ENCODE measurements around the gene ARSG.
"Not testable (repeated sequence)": the region's sequence is repeated elsewhere in the genome, so short reads cannot be mapped to it uniquely, and the experiment has no call there.

The ARSG gene

DNA sequence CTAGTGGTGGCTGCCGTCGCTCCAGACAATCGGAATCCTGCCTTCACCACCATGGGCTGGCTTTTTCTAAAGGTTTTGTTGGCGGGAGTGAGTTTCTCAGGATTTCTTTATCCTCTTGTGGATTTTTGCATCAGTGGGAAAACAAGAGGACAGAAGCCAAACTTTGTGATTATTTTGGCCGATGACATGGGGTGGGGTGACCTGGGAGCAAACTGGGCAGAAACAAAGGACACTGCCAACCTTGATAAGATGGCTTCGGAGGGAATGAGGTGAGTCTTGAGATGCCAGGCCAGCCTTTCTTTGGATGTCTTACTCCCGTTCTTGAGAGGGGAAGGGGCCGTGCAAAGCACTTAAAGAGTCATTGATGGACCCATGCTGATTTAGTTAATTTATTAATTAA lies 16.1 kb downstream of the ARSG start:
- TF ChIP-seq, protein P1, sequence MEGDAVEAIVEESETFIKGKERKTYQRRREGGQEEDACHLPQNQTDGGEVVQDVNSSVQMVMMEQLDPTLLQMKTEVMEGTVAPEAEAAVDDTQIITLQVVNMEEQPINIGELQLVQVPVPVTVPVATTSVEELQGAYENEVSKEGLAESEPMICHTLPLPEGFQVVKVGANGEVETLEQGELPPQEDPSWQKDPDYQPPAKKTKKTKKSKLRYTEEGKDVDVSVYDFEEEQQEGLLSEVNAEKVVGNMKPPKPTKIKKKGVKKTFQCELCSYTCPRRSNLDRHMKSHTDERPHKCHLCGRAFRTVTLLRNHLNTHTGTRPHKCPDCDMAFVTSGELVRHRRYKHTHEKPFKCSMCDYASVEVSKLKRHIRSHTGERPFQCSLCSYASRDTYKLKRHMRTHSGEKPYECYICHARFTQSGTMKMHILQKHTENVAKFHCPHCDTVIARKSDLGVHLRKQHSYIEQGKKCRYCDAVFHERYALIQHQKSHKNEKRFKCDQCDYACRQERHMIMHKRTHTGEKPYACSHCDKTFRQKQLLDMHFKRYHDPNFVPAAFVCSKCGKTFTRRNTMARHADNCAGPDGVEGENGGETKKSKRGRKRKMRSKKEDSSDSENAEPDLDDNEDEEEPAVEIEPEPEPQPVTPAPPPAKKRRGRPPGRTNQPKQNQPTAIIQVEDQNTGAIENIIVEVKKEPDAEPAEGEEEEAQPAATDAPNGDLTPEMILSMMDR (IDR thresholded peaks at IDR 0.05; ENCODE audit: low read depth, low read length, missing control alignments), result no peak
- DNase-seq (ENCODE audit: low read depth), result no peak
- no peak overlapping the region for H3K4me3 ChIP-seq (ENCODE audit: low read depth, low read length)

DNA sequence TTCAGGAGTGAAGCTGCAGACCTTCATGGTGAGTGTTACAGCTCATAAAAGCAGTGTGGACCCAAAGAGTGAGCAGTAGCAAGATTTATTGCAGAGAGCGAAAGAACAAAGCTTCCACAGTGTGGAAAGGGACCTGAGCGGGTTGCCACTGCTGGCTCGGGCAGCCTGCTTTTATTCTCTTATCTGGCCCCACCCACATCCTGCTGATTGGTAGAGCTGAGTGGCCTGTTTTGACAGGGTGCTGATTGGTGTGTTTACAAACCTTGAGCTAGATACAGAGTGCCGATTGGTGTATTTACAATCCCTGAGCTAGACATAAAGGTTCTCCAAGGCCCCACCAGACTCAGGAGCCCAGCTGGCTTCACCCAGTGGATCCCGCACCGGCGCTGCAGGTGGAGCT lies 17.2 kb downstream of the ARSG start:
- H3K4me3 ChIP-seq (ENCODE audit: low read depth, low read length), result not testable (repeated sequence)

DNA sequence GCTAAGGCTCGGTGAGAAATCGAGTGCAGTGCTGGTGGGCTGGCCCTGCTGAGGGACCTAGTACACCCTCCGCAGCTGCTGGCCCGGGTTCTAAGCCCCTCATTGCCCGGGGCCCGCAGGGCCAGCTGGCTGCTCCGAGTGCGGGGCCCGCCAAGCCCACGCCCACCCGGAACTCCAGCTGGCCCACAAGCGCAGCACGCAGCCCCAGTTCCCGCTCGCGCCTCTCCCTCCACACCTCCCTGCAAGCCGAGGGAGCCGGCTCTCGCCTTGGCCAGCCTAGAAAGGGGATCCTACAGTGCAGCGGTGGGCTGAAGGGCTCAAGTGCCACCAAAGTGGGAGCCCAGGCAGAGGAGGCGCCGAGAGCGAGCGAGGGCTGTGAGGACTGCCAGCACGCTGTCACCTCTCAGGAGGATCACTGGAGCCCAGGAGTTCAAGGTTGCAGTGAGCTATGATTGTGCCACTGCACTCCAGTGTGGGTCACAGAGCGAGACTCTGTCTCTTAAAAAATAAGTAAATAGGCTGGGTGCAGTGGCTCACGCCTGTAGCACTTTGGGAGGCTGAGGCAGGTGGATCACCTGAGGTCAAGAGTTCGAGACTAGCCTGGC lies 17.9 kb downstream of the ARSG start:
- not testable (repeated sequence) for DNase-seq (ENCODE audit: low read depth); H3K4me3 ChIP-seq (ENCODE audit: low read depth, low read length)

More for the DNA sequence above, 17.2 kb downstream of the ARSG start:
- DNase-seq (ENCODE audit: low read depth), result not testable (repeated sequence)

DNA sequence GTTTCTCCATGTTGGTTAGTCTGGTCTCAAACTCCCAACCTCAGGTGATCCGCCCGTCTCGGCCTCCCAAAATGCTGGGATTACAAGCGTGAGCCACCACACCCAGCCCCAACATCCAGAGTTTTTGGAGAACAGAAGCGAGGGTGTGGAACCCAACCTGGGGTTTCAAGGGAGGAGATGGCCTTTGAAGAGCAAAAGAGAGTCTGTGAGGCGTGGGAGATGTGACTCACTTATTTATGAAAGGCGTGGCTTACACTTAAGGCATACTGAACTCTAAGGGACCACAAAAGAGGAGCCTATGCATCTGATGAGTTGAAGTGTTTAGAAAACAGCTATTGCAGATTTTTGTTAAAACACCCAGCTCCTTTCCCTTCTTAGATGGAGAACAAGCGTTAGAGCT lies 18.9 kb downstream of the ARSG start:
- TF ChIP-seq, protein P1 (IDR thresholded peaks at IDR 0.05; ENCODE audit: low read depth, low read length, missing control alignments), result no peak
- H3K4me3 ChIP-seq (ENCODE audit: low read depth, low read length), result no peak overlapping the region
- DNase-seq (ENCODE audit: low read depth), result no peak

DNA sequence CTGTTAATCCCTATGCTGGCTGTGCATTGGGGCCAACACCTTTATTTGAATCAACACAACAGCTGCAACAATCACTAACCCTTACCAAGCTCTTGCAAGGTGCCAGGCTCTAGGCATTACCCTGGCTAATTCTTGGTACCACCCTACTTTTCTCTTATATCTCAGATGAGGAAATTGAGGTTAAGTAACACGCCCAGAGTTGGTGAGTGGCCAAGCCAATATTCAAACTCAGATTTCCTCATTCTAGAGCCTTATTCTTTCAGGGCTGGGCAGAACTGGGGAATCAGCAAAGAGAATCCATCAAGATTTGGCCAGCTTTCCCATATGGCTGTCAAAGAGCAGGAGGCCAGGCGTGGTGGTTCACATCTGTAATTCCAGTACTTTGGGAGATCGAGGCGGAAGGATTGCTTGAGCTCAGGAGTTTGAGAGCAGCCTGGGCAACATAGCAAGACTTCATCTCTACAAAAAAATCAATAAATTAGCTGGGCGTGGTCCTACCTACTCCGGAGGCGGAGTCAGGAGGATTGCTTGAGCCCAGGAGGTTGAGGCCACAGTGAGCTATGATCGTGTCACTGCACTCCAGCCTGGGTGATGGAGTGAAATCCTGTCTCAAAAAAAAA lies 23.7 kb downstream of the ARSG start:
- no peak overlapping the region for H3K4me3 ChIP-seq (ENCODE audit: low read depth, low read length)
- no peak for DNase-seq (ENCODE audit: low read depth)
- TF ChIP-seq, protein P1 (IDR thresholded peaks at IDR 0.05; ENCODE audit: low read depth, low read length, missing control alignments), result no peak

DNA sequence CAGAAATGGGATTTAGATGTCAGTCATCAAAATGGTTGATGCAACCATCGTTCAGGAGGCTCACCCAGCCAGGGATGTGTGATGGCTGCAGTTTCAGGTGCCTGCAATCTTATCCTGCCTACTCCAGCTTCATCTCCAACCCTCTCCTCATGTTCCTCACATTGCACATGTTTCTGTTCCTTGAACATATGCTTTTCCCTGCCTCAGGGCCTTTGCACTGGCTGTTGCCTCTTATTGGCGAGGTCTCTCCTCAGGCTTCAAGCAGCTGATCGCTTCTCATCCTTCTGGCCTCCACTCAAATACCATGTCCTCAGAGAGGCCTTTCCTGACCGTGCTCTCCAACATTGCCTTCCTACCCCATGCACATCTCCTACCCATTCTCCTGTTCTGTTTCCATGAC lies 24.6 kb downstream of the ARSG start:
- no peak for DNase-seq (ENCODE audit: low read depth)
- H3K4me3 ChIP-seq (ENCODE audit: low read depth, low read length), result no peak overlapping the region
- TF ChIP-seq, protein P1 (IDR thresholded peaks at IDR 0.05; ENCODE audit: low read depth, low read length, missing control alignments), result no peak

DNA sequence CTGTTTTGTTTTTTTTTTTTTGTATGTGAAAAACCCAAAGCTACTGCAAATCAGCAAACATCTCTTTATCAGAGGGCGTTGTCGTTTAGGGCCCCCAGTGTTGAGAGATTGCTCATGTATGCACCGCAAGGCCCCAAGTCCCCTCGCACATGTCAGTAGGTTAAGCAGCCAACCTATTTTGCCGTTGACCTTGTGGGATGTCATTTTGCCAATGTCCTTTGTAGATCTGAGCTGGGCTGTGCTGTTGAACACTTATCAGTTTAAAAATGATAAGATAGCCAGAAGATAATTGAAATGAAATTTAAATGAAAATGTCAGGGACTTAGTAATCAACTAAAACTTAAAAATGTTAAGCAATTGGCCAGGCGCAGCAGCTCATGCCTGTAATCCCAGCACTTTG lies 26.2 kb downstream of the ARSG start:
- TF ChIP-seq, protein P1 (IDR thresholded peaks at IDR 0.05; ENCODE audit: low read depth, low read length, missing control alignments), result no peak
- H3K4me3 ChIP-seq (ENCODE audit: low read depth, low read length), result no peak overlapping the region
- no peak for DNase-seq (ENCODE audit: low read depth)

Measured in GM12864 (cell line).